NCI-H748 (cell line): Measurements from ENCODE around the gene NFXL1.
"Not testable (repeated sequence)": the region's sequence is repeated elsewhere in the genome, so short reads cannot be mapped to it uniquely, and the experiment has no call there.

Source experiments
- DNase-seq: peaks from one replicate; lab custom pipeline; 2025; ENCODE audit not compliant: unreplicated experiment; lab: John Stamatoyannopoulos, UW

The NFXL1 gene

GRCh38 chr4:47914220-47914925 lies at the start of gene NFXL1:
Gene NFXL1, minus strand, starts transcription at chr4:47914583. Its CDS starts 380 bp downstream, at chr4:47914203.
- DNase-seq: peak; percentile 96

- no peak for DNase-seq
These were observed 40.3 kb upstream of the NFXL1 start for GRCh38 chr4:47954677-47955076.

GRCh38 chr4:47954245-47954644 lies 39.9 kb upstream of the NFXL1 start:
- DNase-seq: no peak

- DNase-seq: no peak
These were observed 31.7 kb upstream of the NFXL1 start for GRCh38 chr4:47945930-47946726.

GRCh38 chr4:47942081-47942819 lies 27.9 kb upstream of the NFXL1 start:
- peak; percentile 18 for DNase-seq

- DNase-seq: no peak
These were observed 25.1 kb upstream of the NFXL1 start for GRCh38 chr4:47939456-47939855.

- DNase-seq: no peak
These were observed 22.0 kb upstream of the NFXL1 start for GRCh38 chr4:47936336-47936735.

GRCh38 chr4:47933840-47934239 lies 19.5 kb upstream of the NFXL1 start:
- DNase-seq: peak; percentile 15

GRCh38 chr4:47930971-47931804 lies 16.8 kb upstream of the NFXL1 start:
- DNase-seq: no peak

GRCh38 chr4:47929682-47930201 lies 15.4 kb upstream of the NFXL1 start:
- DNase-seq: no peak

- peak; percentile 60 for DNase-seq
These were observed 12.4 kb upstream of the NFXL1 start for GRCh38 chr4:47926667-47927258.

- DNase-seq: not testable (repeated sequence)
These were observed 8.9 kb upstream of the NFXL1 start for GRCh38 chr4:47923261-47923608.

- not testable (repeated sequence) for DNase-seq
These were observed 8.3 kb upstream of the NFXL1 start for GRCh38 chr4:47922436-47923260.

GRCh38 chr4:47917163-47917562 lies 2.8 kb upstream of the NFXL1 start:
- DNase-seq: not testable (repeated sequence)

GRCh38 chr4:47915378-47915777 lies 995 bp upstream of the NFXL1 start:
- DNase-seq: no peak

GRCh38 chr4:47914926-47915237 lies 499 bp upstream of the NFXL1 start:
- no peak for DNase-seq

- peak; percentile 50 for DNase-seq
These were observed 543 bp downstream of the NFXL1 start for GRCh38 chr4:47913861-47914219.

- DNase-seq: peak; percentile 13
These were observed 1.1 kb downstream of the NFXL1 start for GRCh38 chr4:47913330-47913729.

GRCh38 chr4:47907089-47907646 lies 7.2 kb downstream of the NFXL1 start:
- no peak for DNase-seq
